ENCODE data around the gene PCBD2.
"Not testable (repeated sequence)": the region's sequence is repeated elsewhere in the genome, so short reads cannot be mapped to it uniquely, and the experiment has no call there.

PCBD2 gene

DNA sequence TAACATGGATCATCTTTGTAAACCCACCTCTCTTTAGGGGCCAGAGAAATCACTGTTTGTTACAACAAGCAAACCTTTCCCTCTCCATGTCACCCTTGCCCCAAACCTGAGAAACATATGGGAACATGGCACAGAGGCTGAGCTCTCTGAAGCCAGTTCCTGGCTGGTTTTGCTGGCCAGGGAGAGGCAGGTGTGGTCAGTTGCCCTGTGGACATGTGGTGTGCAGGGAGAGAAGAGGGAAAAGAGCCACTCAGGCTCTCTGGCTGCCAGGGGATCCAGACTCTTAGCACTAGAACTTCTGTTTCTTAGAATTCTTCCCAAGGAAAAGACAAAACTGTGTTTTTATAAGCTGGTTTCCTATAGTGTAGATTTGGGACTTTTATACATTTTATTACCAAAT lies 58.2 kb downstream of the PCBD2 start:
- no peak for DNase-seq (ENCODE audit: low spot score)

- DNase-seq (ENCODE audit: low spot score): no peak
These were observed 59.7 kb downstream of the PCBD2 start for GRCh38 chr5:134964359-134965270.

- no peak for DNase-seq (ENCODE audit: low spot score)
These were observed 60.4 kb downstream of the PCBD2 start for GRCh38 chr5:134965271-134965825.

GRCh38 chr5:134967607-134968006 lies 62.7 kb downstream of the PCBD2 start, which contains the start of gene CATSPER3:
Gene CATSPER3 (plus strand): TSS chr5:134967907. CDS start chr5:134967992, 85 bp downstream.
- no peak for DNase-seq (ENCODE audit: low spot score)

DNA sequence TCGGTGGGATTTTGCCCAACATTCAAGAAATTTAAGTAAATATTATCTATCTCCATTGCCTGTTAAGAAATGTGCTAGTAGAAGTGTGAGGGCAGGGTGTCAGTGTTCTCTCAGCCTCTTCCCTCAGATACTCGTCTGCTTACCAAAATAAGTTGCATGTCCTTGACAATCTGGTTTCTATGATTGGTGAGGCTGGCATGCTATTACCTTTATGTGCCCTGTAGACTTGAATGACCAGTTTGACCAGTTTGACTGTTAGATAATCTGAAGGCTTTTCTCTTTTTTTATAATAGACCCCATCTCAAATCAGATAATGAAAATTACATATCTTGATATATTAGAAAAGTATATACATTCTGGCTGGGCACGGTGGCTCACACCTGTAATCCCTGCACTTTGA lies 63.1 kb downstream of the PCBD2 start:
- no peak for DNase-seq (ENCODE audit: low spot score)

DNA sequence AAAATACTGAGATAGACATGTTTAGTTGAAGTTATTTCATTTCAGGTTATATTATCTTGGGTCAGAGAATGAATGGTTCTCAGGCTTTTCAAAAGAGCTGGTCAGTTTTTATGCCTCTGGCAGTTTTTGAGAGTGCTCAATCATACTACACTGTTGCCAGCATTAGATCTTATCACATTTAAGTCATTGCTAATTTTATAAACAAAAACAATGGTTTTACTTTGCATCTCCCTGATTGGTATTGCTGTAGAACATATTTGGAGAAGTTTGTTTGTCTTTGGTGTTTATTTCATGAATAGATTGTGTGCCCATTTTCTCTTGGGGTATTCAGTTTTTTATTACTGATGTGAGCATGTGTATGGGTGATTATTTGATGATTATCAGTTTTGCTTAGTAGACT lies 64.2 kb downstream of the PCBD2 start:
- DNase-seq (ENCODE audit: low spot score): no peak

GRCh38 chr5:134975078-134975715 lies 70.3 kb downstream of the PCBD2 start:
- no peak for DNase-seq (ENCODE audit: low spot score)

- no peak for DNase-seq (ENCODE audit: low spot score)
These were observed 70.9 kb downstream of the PCBD2 start for GRCh38 chr5:134975843-134976242.

DNA sequence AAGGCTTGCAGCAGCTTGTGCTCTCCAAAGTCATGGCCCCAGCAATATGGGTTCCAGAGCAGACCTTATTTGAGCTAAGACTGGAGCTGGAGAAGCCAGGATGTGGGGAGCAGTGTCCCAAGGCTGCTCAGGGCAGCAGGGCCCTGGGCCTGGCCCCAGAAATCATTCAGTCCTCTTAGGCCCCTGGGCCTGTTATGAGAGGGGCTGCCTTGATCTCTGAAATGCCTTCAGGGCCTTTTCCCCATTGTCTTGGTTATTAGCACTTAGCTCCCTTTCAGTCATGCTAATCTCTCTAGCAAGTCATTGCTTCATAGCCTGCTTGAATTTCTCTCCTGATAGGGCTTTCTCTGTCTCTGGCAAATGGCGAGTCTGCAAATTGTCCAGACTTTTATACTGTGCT lies 71.9 kb downstream of the PCBD2 start:
- DNase-seq (ENCODE audit: low spot score): no peak

- no peak for DNase-seq (ENCODE audit: low spot score)
These were observed 74.5 kb downstream of the PCBD2 start for GRCh38 chr5:134979416-134979815.

DNA sequence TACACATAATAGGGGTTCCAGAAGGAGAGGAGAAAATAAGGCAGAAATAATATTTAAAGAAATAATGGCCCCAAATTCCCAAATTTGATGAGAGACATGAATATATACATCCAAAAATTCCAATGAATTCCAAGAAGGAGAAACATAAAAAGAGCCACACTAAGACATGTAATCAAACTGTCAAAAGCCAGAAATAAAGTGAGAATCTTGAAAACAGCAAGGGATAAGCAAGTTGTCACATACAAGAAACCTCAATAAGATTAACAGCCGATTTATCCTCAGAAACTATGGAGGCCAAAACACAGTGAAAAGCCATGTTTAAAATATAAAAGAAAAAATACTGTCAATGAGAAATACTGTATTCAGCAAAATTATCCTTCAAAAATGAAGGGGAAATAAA lies 77.3 kb downstream of the PCBD2 start:
- no peak for DNase-seq (ENCODE audit: low spot score)

GRCh38 chr5:134989266-134989830 lies 84.4 kb downstream of the PCBD2 start:
- no peak for DNase-seq (ENCODE audit: low spot score)

DNA sequence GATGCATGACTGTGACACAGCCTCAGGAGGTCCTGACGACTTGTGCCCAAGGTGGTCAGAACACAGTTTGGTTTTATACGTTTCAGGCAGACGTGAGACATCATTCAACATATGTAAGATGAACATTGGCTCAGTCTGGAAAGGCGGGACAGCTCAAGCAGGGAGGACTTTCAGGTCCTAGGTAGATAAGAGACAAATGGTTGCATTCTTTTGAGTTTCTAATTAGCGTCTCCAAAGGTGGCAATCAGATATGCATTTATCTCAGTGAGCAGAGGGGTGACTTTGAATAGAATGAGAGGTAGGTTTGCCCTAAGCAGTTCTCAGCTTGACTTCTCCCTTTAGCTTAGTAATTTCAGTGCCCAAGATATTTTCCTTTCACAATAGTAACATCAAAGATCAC lies 85.3 kb downstream of the PCBD2 start:
- DNase-seq (ENCODE audit: low spot score): not testable (repeated sequence)

DNA sequence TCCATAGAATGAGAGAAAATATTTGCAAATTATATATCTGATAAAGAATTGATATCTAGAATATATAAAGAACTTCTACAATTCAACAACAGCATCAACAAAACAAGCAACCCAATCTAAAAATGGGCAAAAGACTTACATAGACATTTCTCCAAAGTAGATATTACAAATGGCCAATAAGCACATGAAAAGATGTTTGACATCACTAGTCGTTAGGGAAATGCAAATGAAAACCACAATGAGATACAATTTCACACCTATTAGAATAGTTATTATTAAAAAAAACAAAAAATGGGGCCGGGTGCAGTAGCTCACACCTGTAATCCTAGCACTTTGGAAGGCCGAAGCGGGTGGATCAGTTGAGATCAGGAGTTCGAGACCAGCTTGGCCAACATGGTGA lies 87.2 kb downstream of the PCBD2 start:
- DNase-seq (ENCODE audit: low spot score): no peak

GRCh38 chr5:134993161-134993560 lies 88.2 kb downstream of the PCBD2 start:
- no peak for DNase-seq (ENCODE audit: low spot score)

DNA sequence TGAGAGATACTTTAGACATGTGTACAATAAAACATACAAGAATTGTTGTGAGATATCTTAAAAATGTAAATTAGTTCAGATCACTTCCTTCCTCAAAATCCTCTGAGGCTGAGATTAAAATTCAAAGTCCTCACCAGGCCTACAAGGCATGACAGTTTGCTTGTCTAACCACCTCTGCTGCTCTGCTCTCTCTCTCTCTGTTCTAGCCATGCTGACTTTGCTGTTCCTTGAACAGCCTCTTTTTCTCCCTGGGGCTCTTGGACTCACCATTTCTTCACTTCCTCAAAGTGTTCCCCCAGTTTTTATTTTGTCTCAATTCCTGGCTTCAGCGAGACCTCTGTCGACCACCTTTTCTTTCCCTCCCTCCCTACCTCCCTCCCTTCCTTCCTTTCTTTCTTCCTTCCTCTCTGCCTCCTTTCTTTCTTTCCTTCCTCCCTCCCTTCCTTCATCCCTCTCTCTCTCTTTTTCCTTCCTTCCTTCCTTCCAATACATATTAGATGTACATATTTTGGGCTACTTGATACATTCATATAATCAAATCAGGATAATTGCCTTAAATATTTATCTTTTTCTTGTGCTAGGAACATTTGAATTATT lies 89.7 kb downstream of the PCBD2 start:
- DNase-seq (ENCODE audit: low spot score): no peak

DNA sequence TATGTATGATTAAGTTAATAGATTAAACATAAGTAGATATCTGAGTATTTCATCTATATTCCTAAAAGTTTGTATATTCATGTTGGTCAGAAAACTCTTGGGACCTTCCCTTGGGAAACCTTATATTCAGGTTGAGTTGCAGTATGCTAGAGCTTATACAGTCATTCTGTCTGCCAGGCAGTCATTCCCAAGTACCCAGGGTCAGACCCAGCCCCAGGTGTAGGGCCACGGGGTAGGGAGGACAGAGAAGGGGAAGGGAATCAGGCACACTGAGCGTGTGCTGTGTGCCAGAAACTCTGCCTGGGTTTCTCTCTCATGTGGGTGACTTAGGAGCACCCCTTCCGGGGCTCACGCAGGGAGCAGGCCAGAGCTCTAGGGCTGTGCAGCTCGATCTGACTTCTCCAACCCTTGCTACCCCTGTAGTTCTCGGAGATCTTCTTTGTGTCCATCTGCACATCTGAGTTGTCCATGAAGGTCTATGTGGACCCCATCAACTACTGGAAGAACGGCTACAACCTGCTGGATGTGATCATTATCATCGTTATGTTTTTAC lies 91.0 kb downstream of the PCBD2 start:
- DNase-seq (ENCODE audit: low spot score): no peak

DNA sequence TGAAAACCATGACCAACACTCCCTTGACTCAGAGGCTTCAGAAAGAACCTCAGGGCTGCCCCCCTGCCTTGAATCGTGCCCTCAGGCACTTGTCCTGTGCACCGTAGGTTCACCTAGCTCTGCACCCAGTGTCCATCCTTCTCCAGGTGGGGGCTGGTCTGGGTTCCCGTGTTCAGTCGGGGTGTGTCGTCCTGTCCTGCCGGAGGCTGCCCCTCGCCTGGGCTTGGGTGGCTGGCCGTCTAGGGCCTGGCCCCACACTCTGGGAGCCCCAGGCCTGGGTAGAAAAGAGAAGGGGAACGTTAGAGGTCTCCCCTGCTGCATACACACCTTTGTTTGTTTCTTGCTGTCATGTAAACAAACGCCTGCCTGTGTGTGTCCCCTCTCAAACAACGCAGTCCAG lies 92.1 kb downstream of the PCBD2 start:
- no peak for DNase-seq (ENCODE audit: low spot score)

- not testable (repeated sequence) for DNase-seq (ENCODE audit: low spot score)
These were observed 93.1 kb downstream of the PCBD2 start for GRCh38 chr5:134998068-134998467.

- no peak for DNase-seq (ENCODE audit: low spot score)
These were observed 99.4 kb downstream of the PCBD2 start for GRCh38 chr5:135004376-135004775.

- no peak for DNase-seq (ENCODE audit: low spot score)
These were observed 100.1 kb downstream of the PCBD2 start for GRCh38 chr5:135005076-135005475.

GRCh38 chr5:135007305-135007704 lies 102.4 kb downstream of the PCBD2 start:
- no peak for DNase-seq (ENCODE audit: low spot score)

Data from Ammon's horn (tissue), 1 donor.